ENCODE measurements around the gene CD2BP2. TPM values are rescaled to one million over a fixed set of nuclear protein-coding genes. Genes with fewer than 3 reads are reported as not detected.
A peak's percentile ranks its signal among the peaks of the same experiment; 100 is the strongest.
"Not testable (repeated sequence)": the region's sequence is repeated elsewhere in the genome, so short reads cannot be mapped to it uniquely, and the experiment has no call there.

CD2BP2 gene
- total RNA-seq, 1 experiment from 2014 or later: 42.8 TPM

- no peak for DNase-seq (ENCODE audit: low spot score)
Observed at GRCh38 chr16:30358990-30359870, 4.1 kb upstream of the CD2BP2 start.

- no peak for DNase-seq (ENCODE audit: low spot score)
Observed at GRCh38 chr16:30358577-30358936, 3.4 kb upstream of the CD2BP2 start.

- DNase-seq (ENCODE audit: low spot score): no peak
Observed at GRCh38 chr16:30357715-30358576, 2.8 kb upstream of the CD2BP2 start.

DNA sequence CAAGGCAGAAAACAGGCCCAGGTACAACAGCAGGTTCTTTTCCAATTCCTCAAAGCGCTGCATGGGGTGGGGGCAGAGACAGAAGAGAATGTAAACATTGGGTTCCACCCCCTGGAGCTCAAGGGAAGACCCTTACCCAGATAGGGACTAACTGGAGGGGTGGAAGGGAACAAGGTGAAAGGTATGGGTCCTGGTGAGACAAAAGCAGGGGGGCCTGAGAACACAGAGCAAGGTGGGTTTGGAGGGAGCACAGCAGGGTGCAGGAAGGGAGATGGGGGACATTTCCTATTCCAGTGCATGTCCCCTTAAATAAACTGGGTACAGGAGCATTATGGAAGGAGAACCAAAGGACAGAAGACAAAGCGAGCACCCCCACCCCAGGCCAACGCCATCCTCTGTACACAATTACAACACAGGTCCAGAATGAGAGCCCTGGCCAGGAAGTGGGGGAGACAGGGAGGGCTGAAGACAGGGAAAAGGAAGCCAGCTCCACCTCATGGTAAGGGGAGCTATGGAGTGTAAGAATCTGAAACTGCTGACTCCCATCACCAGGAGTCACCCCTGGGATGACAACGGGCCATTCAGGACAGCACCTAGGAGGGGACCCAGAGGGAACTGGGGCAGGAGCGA is 2.1 kb upstream of the CD2BP2 start:
- DNase-seq (ENCODE audit: low spot score): no peak

- DNase-seq (ENCODE audit: low spot score): no peak
Observed at GRCh38 chr16:30356401-30357084, 1.4 kb upstream of the CD2BP2 start.

- no peak for DNase-seq (ENCODE audit: low spot score)
Observed at GRCh38 chr16:30355954-30356308, 823 bp upstream of the CD2BP2 start.

GRCh38 chr16:30354423-30355143 is 525 bp downstream of the CD2BP2 start:
- peak; percentile 24 for DNase-seq (ENCODE audit: low spot score)

GRCh38 chr16:30353438-30354129 is 1.5 kb downstream of the CD2BP2 start:
- no peak for DNase-seq (ENCODE audit: low spot score)

DNA sequence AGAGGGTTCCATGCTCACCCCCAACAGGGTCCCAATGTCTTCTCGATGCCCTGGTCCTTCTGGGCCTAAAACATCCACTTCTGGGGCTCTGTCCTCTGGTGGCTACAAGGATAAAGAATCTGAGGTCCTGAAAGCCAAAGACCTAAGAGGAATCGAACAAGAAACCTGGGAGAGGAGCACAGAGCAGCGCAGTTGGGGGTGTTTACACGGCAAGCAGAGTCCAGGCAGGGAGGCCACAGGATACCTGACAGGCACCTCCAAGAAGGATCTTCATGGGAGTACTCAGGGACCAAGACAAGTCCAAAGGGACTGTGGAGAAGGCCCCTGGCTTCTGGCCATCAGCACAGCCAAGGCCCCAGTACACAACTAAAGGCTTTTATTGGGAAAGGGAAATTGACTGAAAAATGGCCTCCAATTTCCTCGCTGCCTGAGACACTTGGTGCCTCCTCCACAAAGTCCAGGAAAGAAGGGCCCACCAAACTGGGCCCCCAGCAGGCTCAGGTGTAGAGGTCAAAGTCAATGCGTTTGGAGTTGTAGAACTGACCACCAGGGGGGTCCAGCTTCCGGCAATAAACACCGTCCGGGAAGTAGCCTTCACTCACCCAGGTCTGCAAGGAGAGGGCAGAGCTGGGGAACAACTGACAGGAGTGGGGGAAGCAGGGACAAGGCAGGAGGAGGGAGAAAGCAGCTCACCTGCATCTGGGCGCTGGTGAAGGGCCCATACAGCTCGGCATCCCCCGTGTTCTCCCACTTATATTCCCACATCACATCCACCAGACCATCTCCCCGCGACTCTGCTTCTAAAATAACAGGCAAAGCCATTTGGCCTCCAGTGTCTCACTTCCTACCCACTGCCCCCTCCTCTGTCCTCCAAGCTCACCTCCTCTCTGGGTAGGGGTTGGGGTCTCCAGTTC is 2.4 kb downstream of the CD2BP2 start:
- no peak for DNase-seq (ENCODE audit: low spot score)

DNA sequence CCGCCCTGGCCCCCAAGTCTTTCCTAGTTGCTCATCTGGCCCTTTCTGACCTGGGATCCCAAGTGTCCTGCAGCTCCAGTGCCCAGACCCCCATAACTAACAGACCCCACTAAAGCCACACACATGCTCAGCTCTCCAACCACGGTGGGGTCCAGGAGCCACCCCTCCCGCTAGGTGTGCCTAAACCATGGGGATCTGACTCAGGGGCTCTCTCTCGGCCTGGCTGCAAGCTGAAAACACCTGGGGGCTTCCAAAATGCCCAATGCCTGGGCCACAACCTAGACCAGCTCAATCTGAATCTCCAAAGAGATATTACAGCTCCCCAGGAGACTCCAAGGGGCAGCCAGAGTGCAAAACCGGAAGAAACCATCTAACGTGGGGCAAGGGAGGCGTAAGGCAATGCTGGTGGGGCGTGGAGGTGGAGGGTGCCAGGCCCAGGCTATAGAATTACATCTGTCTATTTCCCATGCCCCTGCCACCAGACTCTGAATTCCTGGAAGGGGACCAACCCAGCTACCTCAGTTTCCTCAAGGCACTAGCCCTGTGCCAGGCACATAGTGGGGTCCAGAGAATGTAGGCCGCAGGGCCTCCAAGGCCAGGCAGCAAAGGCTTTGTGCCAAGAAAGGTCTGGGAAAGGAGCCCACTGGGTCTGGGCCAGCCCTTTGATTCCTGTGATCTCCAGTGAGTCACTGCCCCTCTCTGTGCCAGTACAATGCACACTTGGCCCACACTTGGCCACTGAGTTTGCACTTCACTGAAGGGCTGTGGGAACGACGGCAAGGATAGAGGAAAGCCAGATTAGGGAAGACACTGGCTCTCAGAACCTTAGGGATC is 3.3 kb downstream of the CD2BP2 start:
- DNase-seq (ENCODE audit: low spot score): no peak

DNA sequence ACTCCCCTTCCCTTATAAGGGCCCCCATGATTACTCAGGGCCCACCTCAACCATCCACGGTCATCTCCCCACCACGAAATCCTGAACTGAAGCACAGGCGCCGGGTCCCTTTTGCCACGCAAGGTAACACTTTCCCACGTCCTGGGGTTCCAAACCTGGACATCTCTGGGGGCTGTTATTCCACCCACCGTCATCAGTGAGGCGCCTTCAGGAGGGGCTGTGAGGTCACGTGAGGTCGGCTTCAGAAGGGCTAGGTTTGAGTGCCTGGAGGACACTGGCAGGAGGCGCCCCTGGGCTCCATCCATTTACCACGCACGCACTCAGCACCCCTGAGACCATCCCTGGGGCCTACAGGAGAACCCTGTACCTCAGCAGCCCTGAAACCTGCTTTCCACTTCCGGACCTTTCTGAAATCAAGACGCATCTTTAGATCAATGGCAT is 4.1 kb downstream of the CD2BP2 start:
- no peak for DNase-seq (ENCODE audit: low spot score)

DNA sequence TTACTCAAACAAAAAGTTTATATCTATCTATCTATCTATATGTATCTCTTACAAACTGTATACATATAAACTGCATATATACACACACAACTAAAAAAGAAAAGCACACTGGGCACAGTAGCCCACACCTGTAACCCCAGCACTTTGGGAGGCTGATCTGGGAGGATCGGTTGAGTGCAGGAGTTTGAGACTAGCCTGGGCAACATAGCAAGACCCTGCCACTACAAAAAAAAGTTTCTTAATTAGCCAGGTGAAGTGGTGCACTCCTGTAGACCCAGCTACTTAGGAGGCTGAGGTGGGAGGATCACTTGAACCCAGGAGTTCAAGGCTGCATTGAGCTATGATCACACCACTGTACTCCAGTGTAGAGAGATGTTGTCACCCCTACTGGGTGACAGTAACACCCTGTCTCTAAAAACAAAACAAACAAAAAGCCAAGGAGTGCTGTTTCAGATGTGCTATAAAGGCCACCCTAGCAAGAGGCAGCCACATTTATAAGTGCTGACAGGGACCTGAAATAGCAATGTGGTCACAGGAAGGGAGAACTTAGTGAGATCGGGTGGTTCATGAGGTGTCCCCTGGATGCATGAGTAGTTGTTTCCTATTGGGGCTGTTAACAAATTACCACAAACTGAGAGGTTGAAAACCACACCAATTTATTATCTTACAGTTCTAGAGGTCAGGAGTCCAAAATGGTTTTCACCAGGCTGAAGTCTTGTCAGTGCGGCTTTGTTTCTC is 4.8 kb downstream of the CD2BP2 start:
- no peak for DNase-seq (ENCODE audit: low spot score)

DNA sequence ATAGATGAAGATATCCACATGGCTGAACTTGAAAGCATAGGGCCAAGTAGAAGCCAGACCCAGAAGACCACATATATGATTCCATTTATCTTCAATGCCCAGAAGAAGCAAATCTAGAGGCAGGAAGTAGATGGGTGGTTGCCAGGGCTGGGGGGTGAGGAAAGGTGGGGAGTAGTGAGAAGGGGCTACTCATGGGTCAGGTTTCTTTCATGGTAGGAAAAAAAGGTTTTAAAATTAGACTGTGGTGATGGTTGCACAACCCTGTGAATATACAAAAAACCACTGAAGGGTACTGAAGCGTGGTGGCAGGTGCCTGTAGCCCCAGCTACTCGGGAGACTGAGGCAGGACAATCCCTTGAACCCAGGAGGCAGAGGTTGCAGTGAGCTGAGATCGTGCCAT is 5.4 kb downstream of the CD2BP2 start:
- no peak for DNase-seq (ENCODE audit: low spot score)

GRCh38 chr16:30348929-30349328 is 6.2 kb downstream of the CD2BP2 start:
- no peak for DNase-seq (ENCODE audit: low spot score)

GRCh38 chr16:30348113-30348512 is 7.0 kb downstream of the CD2BP2 start:
- no peak for DNase-seq (ENCODE audit: low spot score)

GRCh38 chr16:30346286-30346685 is 8.8 kb downstream of the CD2BP2 start:
- DNase-seq (ENCODE audit: low spot score): no peak

- not testable (repeated sequence) for DNase-seq (ENCODE audit: low spot score)
Observed at GRCh38 chr16:30343491-30343820, 11.7 kb downstream of the CD2BP2 start.

All from HT-29 (cell line).